Omental fat pad (tissue), 4 donors: ENCODE data around the gene OVCH2. TPM values are rescaled to one million over a fixed set of nuclear protein-coding genes. Genes with fewer than 3 reads are reported as not detected.
"Not testable (repeated sequence)": the region's sequence is repeated elsewhere in the genome, so short reads cannot be mapped to it uniquely, and the experiment has no call there.

ENCODE experiments used
- ATAC-seq: fragments of 150-250 bp; one replicate; pipeline ENCODE4 v1.9.1; 2016; ENCODE audit warnings: mild to moderate bottlenecking, moderate library complexity; ENCODE audit not compliant: low FRiP score
- DNase-seq: peaks from one replicate; pipeline ENCODE4 v3.0.0-alpha.2; 2019; ENCODE audit warnings: low spot score
- CTCF ChIP-seq, 3 donors: fragments of 450-650 bp; IDR thresholded peaks; one replicate each; pipeline ENCODE4 v1.5.1; 2016 to 2017; ENCODE audit warnings: antibody characterized with exemption in 3 of 3, mild to moderate bottlenecking in 3 of 3, moderate library complexity in 2 of 3
- total RNA-seq, 4 donors: library from RNA; depleted of rRNA; stranded (reverse); fragments of >200 nt; gene quantifications; one replicate each; pipeline ENCODE4 v1.1.0, GENCODE V29; 2016

The OVCH2 gene
- under 1 TPM in 2 of 4 donors, not detected in 2; 0.24 to 0.46 TPM for total RNA-seq

GRCh38 chr11:7706377-7706776 lies at the start of gene OVCH2:
TSS of gene OVCH2 (minus strand) at chr11:7706477. CDS start at chr11:7706394, 83 bp downstream.
- TF ChIP-seq CTCF (IDR thresholded peaks at IDR 0.05): no peak
- DNase-seq (no peak), ATAC-seq (no peak)

GRCh38 chr11:7749456-7749855 lies 43.2 kb upstream of the OVCH2 start:
- DNase-seq (no peak), ATAC-seq (no peak)
- TF ChIP-seq CTCF (IDR thresholded peaks at IDR 0.05): no peak

- ATAC-seq, DNase-seq: not testable (repeated sequence)
Measured at GRCh38 chr11:7734767-7735166, 28.5 kb upstream of the OVCH2 start.

GRCh38 chr11:7714786-7715185 lies 8.5 kb upstream of the OVCH2 start:
- no peak for TF ChIP-seq CTCF (IDR thresholded peaks at IDR 0.05)
- no peak for DNase-seq

GRCh38 chr11:7703740-7704139 lies 2.5 kb downstream of the OVCH2 start:
- ATAC-seq (no peak), DNase-seq (no peak)
- no peak for TF ChIP-seq CTCF (IDR thresholded peaks at IDR 0.05)

More at GRCh38 chr11:7714786-7715185, 8.5 kb upstream of the OVCH2 start:
- no peak for ATAC-seq

GRCh38 chr11:7696424-7696823 lies 9.9 kb downstream of the OVCH2 start:
- DNase-seq (no peak), ATAC-seq (no peak)
- TF ChIP-seq CTCF (IDR thresholded peaks at IDR 0.05): no peak

GRCh38 chr11:7694235-7694634 lies 12.0 kb downstream of the OVCH2 start:
- TF ChIP-seq CTCF (IDR thresholded peaks at IDR 0.05): no peak
- ATAC-seq (no peak), DNase-seq (no peak)

GRCh38 chr11:7692426-7692825 lies 13.9 kb downstream of the OVCH2 start:
- ATAC-seq (no peak), DNase-seq (no peak)
- no peak for TF ChIP-seq CTCF (IDR thresholded peaks at IDR 0.05)
